Caco-2 (cell line): Measurements from ENCODE around the gene CRYBG3. TPM values are rescaled to one million over a fixed set of nuclear protein-coding genes. Genes with fewer than 3 reads are reported as not detected.
A peak's percentile ranks its signal among the peaks of the same experiment; 100 is the strongest.

Experiments
- BruUV-seq: library from RNA; stranded (reverse); fragments of 400-500 nt; replicated peaks from 2 replicates; lab custom pipeline; 2021; lab: Mats Ljungman, UMichigan
- CTCF ChIA-PET: fragments of 300-600 bp; sonication (Branson Sonifier 250); formaldehyde crosslinking; loops from one replicate; lab custom pipeline; 2022; ENCODE audit warnings: antibody characterized with exemption; lab: Charles Lee
- POLR2A ChIA-PET: fragments of 300-600 bp; sonication (Branson Sonifier 250); formaldehyde crosslinking; loops from one replicate; lab custom pipeline; 2022; ENCODE audit warnings: antibody characterized with exemption; lab: Charles Lee
- DNase-seq, 2 experiments: peaks; one replicate each; pipeline versions ENCODE4 v3.0.0 to v3.0.0-alpha.2; 2020 to 2022
- H3K27me3 ChIP-seq: replicated peaks from 2 replicates; pipeline ENCODE4 v1.6.0; 2011; ENCODE audit warnings: low read length; ENCODE audit not compliant: control insufficient read depth, insufficient read depth
- H3K36me3 ChIP-seq: 2 replicates; pipeline ENCODE4 v1.5.1; 2011; ENCODE audit warnings: low read length; ENCODE audit not compliant: control insufficient read depth, insufficient read depth
- H3K4me1 ChIP-seq: fragments of 250-450 bp; sonication (Bioruptor Pico); 2 replicates; pipeline ENCODE4 v1.5.1; 2020; ENCODE audit warnings: mild to moderate bottlenecking
- H3K4me3 ChIP-seq: 2 replicates; pipeline ENCODE4 v1.5.1; 2011; ENCODE audit warnings: low read depth, mild to moderate bottlenecking, control low read depth, low read length
- H3K9me3 ChIP-seq: fragments of 250-450 bp; sonication (Bioruptor Pico); 2 replicates; pipeline ENCODE4 v1.5.1; 2020; ENCODE audit warnings: mild to moderate bottlenecking, moderate library complexity
- H3K27ac Mint-ChIP-seq: one replicate; pipeline ENCODE4 v1.8.0; 2022; ENCODE audit warnings: mixed read lengths; ENCODE audit not compliant: unreplicated experiment
- H3K27me3 Mint-ChIP-seq: one replicate; pipeline ENCODE4 v1.8.0; 2022; ENCODE audit warnings: mixed read lengths; ENCODE audit not compliant: insufficient read depth, unreplicated experiment
- H3K36me3 Mint-ChIP-seq: one replicate; pipeline ENCODE4 v1.8.0; 2022; ENCODE audit warnings: mild to moderate bottlenecking, mixed read lengths; ENCODE audit not compliant: insufficient read depth, unreplicated experiment
- H3K4me1 Mint-ChIP-seq: one replicate; pipeline ENCODE4 v1.8.0; 2022; ENCODE audit warnings: low read depth, mixed read lengths; ENCODE audit not compliant: unreplicated experiment
- H3K4me3 Mint-ChIP-seq: one replicate; pipeline ENCODE4 v1.8.0; 2022; ENCODE audit warnings: mild to moderate bottlenecking, moderate library complexity, mixed read lengths; ENCODE audit not compliant: unreplicated experiment
- H3K9me3 Mint-ChIP-seq: one replicate; pipeline ENCODE4 v1.8.0; 2022; ENCODE audit warnings: mixed read lengths; ENCODE audit not compliant: unreplicated experiment
- intact Hi-C: fragments of 100-400 bp; cut with micrococcal nuclease; formaldehyde crosslinking; loops from one replicate; pipeline ENCODE4 v1.10.0; 2022; ENCODE audit not compliant: unreplicated experiment
- total RNA-seq: library from RNA; stranded (reverse); gene quantifications from 2 replicates; pipeline ENCODE4 v1.2.3, GENCODE V29; 2022
- TF ChIP-seq, protein P1 (sequence below), 2 experiments: fragments of 200-600 bp in 1 of 2; IDR thresholded peaks; 1 replicate in 1 of 2; 2 replicates in 1 of 2; pipeline versions ENCODE4 v1.5.1 to v1.8.0; 2011 to 2022; ENCODE audit warnings: antibody characterized with exemption in 1 of 2, control low read depth in 1 of 2, inconsistent platforms in 1 of 2, low read depth in 1 of 2, low read length in 1 of 2, mild to moderate bottlenecking in 1 of 2, moderate library complexity in 1 of 2; ENCODE audit not compliant: insufficient read depth in 1 of 2, severe bottlenecking in 1 of 2, unreplicated experiment in 1 of 2

The CRYBG3 gene
- total RNA-seq, 1 experiment from 2014 or later: 1.3 TPM

DNA sequence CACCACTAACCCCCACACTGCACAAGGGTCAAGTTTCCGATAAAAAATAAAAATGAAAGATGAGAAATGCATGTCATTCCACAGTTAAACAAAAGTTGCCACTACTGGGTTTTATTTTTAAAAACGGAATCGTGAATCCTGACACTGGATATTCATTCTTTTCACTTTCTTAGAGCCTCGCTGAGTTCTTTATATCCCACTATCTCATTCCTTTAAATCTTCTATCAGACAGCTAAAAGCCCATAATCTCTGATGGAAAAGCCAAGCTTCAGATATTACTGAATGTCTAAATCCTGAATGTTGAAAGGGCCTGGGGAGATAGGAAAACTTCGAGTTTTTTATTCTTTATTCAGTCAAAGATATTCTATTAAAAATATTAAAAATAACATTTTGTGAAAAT is 138.7 kb downstream of the CRYBG3 start:
- Histone ChIP-seq H3K9me3 (no peaks in the 10 kb centered on the region), H3K4me3 (no peak overlapping the region), H3K4me1 (0 out of 2 replicates have a peak, but pooled peaks cover under 1% of the 10 kb centered on the region), H3K36me3 (no peaks in the 10 kb centered on the region; the same call in 1 of the 2 replicates), H3K27me3 (no peaks in the 10 kb centered on the region)
- no peaks in the 10 kb centered on the region for H3K27me3 Mint-ChIP-seq
- TF ChIP-seq, protein P1, sequence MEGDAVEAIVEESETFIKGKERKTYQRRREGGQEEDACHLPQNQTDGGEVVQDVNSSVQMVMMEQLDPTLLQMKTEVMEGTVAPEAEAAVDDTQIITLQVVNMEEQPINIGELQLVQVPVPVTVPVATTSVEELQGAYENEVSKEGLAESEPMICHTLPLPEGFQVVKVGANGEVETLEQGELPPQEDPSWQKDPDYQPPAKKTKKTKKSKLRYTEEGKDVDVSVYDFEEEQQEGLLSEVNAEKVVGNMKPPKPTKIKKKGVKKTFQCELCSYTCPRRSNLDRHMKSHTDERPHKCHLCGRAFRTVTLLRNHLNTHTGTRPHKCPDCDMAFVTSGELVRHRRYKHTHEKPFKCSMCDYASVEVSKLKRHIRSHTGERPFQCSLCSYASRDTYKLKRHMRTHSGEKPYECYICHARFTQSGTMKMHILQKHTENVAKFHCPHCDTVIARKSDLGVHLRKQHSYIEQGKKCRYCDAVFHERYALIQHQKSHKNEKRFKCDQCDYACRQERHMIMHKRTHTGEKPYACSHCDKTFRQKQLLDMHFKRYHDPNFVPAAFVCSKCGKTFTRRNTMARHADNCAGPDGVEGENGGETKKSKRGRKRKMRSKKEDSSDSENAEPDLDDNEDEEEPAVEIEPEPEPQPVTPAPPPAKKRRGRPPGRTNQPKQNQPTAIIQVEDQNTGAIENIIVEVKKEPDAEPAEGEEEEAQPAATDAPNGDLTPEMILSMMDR (IDR thresholded peaks at IDR 0.05; ENCODE audit: insufficient read depth in 1 of 2, low read depth in 1 of 2, low read length in 1 of 2, severe bottlenecking in 1 of 2, unreplicated experiment in 1 of 2): no peak
- ChIA-PET CTCF (no interaction called here), POLR2A (no interaction called here)
- H3K27ac Mint-ChIP-seq: no peak overlapping the region
- no TSS peak for BruUV-seq
- H3K36me3 Mint-ChIP-seq: peaks cover 9% of the 10 kb centered on the region
- no peaks in the 10 kb centered on the region for H3K9me3 Mint-ChIP-seq
- no peak overlapping the region for H3K4me3 Mint-ChIP-seq
- intact Hi-C loops: no loop called here
- DNase-seq: no peak
- no peaks in the 10 kb centered on the region for H3K4me1 Mint-ChIP-seq

DNA sequence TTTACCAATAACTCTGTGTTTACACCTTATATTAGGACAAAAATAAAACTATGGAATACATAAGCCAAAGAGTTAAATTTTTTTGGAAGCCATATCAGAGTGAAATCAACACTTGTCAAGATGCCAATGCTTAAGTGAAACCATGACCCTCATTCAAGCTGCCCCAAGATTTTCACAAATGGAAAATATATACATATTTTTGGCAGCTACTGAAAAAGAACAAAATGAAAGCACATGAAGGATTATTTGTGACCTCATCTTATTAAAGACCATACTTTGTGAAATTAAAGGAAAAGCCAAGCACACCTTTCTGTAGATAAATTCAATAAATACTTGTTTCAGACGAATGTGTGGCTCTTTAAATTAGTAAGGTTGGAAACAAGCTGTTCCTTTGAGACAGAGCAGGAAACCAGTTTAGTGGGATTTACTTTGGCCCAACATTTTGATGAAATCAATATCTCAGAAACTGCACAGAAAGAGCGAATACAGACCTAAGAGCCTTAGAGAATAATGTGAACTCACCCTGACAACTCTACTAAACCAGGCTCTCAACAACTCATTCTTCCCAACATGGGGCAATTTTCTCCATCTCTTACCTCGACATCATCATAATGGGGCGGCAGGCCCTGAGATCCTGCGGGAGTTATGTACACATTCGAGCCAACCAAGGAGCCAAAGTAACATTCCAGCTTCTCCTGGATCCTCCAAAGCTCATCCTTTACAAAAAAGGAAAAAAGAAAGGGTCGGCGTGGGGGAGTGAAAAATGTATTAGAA is 139.4 kb downstream of the CRYBG3 start:
- intact Hi-C loops: no loop called here
- CTCF ChIA-PET: no interaction called here

DNA sequence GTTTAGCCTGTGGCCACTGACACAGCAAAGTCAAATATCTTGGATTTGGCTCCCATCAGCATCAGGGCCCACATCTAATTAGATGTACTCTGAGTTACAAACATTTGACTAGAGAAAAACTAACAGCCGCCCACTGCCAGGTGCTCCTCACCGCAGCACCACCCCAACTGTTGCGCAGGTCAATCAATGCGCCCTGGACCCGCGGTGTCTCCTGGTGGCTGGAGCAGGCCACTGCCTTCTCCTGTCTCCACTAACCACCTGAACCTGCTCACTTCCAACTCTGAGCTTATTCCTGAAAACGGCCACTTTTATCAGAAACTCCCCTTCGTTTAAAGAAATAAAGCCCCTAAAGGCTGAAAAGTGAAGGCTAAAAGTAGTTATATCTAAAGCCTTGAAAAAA is 146.2 kb downstream of the CRYBG3 start:
- H3K27me3 ChIP-seq: no peaks in the 10 kb centered on the region
- ChIA-PET POLR2A (no interaction called here), CTCF (no interaction called here)
- intact Hi-C loops: no loop called here
- no peak overlapping the region for H3K4me3 ChIP-seq
- H3K9me3 ChIP-seq: no peaks in the 10 kb centered on the region
- peaks cover 15% of the 10 kb centered on the region for H3K4me1 ChIP-seq
- Mint-ChIP-seq H3K27ac (no peak overlapping the region), H3K27me3 (no peaks in the 10 kb centered on the region), H3K4me1 (peaks cover 13% of the 10 kb centered on the region), H3K4me3 (no peak overlapping the region), H3K36me3 (peaks cover 7% of the 10 kb centered on the region), H3K9me3 (no peaks in the 10 kb centered on the region)
- DNase-seq: peak in 1 of 2 experiments; percentile 25
- TF ChIP-seq, protein P1 (IDR thresholded peaks at IDR 0.05; ENCODE audit: insufficient read depth in 1 of 2, low read depth in 1 of 2, low read length in 1 of 2, severe bottlenecking in 1 of 2, unreplicated experiment in 1 of 2): peak in 1 of 2 experiments; percentile 9
- no TSS peak for BruUV-seq
- no peaks in the 10 kb centered on the region for H3K36me3 ChIP-seq

More for the DNA sequence above, 139.4 kb downstream of the CRYBG3 start:
- H3K36me3 ChIP-seq: no peaks in the 10 kb centered on the region; the same call in 1 of the 2 replicates
- no peaks in the 10 kb centered on the region for H3K4me1 Mint-ChIP-seq
- H3K36me3 Mint-ChIP-seq: peaks cover 14% of the 10 kb centered on the region
- 0 out of 2 replicates have a peak, but pooled peaks cover 3% of the 10 kb centered on the region for H3K4me1 ChIP-seq
- H3K27me3 Mint-ChIP-seq: no peaks in the 10 kb centered on the region
- H3K4me3 Mint-ChIP-seq: no peak overlapping the region
- no peak for DNase-seq
- TF ChIP-seq, protein P1 (IDR thresholded peaks at IDR 0.05; ENCODE audit: insufficient read depth in 1 of 2, low read depth in 1 of 2, low read length in 1 of 2, severe bottlenecking in 1 of 2, unreplicated experiment in 1 of 2): no peak
- H3K27ac Mint-ChIP-seq: no peak overlapping the region
- no peaks in the 10 kb centered on the region for H3K9me3 ChIP-seq
- H3K9me3 Mint-ChIP-seq: no peaks in the 10 kb centered on the region
- POLR2A ChIA-PET: no interaction called here
- no TSS peak for BruUV-seq
- H3K4me3 ChIP-seq: no peak overlapping the region
- H3K27me3 ChIP-seq: no peaks in the 10 kb centered on the region
